Measurements from ENCODE around the gene IL2RG.
A peak's percentile ranks its signal among the peaks of the same experiment; 100 is the strongest.

IL2RG gene

GRCh38 chrX:71068044-71068918 is 43.1 kb downstream of the IL2RG start, which contains the start of gene SNX12:
SNX12 (minus strand) TSS chrX:71068334; CDS start chrX:71068306, 28 bp downstream.
- peak; percentile 91 for DNase-seq (ENCODE audit: low spot score)

- DNase-seq (ENCODE audit: low spot score): no peak
Observed at GRCh38 chrX:71067712-71068043, 43.7 kb downstream of the IL2RG start.

GRCh38 chrX:71067089-71067488 is 44.3 kb downstream of the IL2RG start:
- DNase-seq (ENCODE audit: low spot score): no peak

DNA sequence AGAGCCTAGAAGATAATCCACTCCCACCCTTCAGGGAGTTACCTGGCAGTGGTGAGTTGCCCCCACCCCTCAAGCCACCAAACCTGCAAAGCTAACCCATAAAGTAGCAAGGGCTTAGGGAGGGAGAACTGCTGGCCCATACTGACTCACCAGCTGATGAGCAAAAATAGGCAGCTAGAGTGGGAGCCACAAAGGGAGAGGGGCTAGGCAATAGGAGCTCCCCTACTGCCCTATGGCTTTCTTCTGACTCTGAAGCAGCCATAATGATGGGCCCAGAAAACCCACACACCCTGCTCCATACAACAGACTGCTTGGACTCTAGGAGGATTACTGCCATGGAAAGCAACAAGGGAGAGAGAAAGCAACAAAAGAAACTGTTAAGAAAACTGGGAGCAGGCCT is 51.2 kb downstream of the IL2RG start:
- no peak for DNase-seq (ENCODE audit: low spot score)

GRCh38 chrX:71057848-71058530 is 53.4 kb downstream of the IL2RG start:
- no peak for DNase-seq (ENCODE audit: low spot score)
